Endothelial cell of umbilical vein (primary cell): ENCODE results near the gene LAIR2. TPM values are rescaled to one million over a fixed set of nuclear protein-coding genes. Genes with fewer than 3 reads are reported as not detected.

Experiments used
- BruUV-seq: library from RNA; stranded (reverse); fragments of 400-500 nt; replicated peaks from 2 replicates; lab custom pipeline; 2021; lab: Mats Ljungman, UMichigan
- CTCF ChIA-PET: fragments of 300-600, 350-600 bp; sonication (Branson Sonifier 250); formaldehyde crosslinking; loops from one replicate; lab custom pipeline; 2021; ENCODE audit warnings: antibody characterized with exemption, inconsistent platforms; lab: Charles Lee
- POLR2A ChIA-PET: fragments of 300-600, 350-600 bp; sonication (Branson Sonifier 250); formaldehyde crosslinking; loops from one replicate; lab custom pipeline; 2021; ENCODE audit warnings: antibody characterized with exemption, inconsistent platforms; lab: Charles Lee
- DNase-seq: peaks from one replicate; pipeline ENCODE4 v3.0.0-alpha.2; 2011; ENCODE audit warnings: low read depth, low spot score
- FAIRE-seq: peaks from 2 replicates; lab custom pipeline; 2011; peaks lifted over from hg19 to GRCh38; lab: Jason Lieb, UNC
- H2AFZ ChIP-seq: 2 replicates; pipeline ENCODE4 v1.6.0; 2012; ENCODE audit warnings: low read depth, low read length, control low read depth, inconsistent platforms
- H3K27ac ChIP-seq: 2 replicates; pipeline ENCODE4 v1.5.1; 2011; ENCODE audit warnings: low read depth, mild to moderate bottlenecking, control low read depth, low read length, moderate library complexity; ENCODE audit not compliant: insufficient read depth
- H3K27me3 ChIP-seq, 2 experiments: 2 replicates each; pipeline versions ENCODE4 v1.6.0 to v1.6.1; 2011; ENCODE audit warnings: low read length in 2 of 2, mixed read lengths in 1 of 2; ENCODE audit not compliant: control insufficient read depth in 2 of 2, insufficient read depth in 2 of 2
- H3K36me3 ChIP-seq, 2 experiments: 2 replicates in 1 of 2; 3 replicates in 1 of 2; pipeline ENCODE4 v1.5.1; 2011; ENCODE audit warnings: low read length in 2 of 2, mild to moderate bottlenecking in 1 of 2, moderate library complexity in 1 of 2; ENCODE audit not compliant: control insufficient read depth in 2 of 2, insufficient read depth in 2 of 2; ENCODE audit errors: extremely low read depth in 1 of 2
- H3K4me1 ChIP-seq: 3 replicates; pipeline ENCODE4 v1.5.1; 2011; ENCODE audit warnings: mild to moderate bottlenecking, low read length; ENCODE audit not compliant: control insufficient read depth, insufficient read depth; ENCODE audit errors: extremely low read depth
- H3K4me2 ChIP-seq: 2 replicates; pipeline ENCODE4 v1.6.1; 2011; ENCODE audit warnings: low read length, control low read depth, mixed read lengths; ENCODE audit not compliant: insufficient read depth
- H3K4me3 ChIP-seq, 3 experiments: fragments of 200-600 bp in 1 of 3; sonication (generic), shearing (Covaris generic) in 1 of 3; replicated peaks in 1 of 3; 2 replicates each; pipeline ENCODE4 v1.5.1; 2011 to 2016; ENCODE audit warnings: control low read depth in 3 of 3, low read length in 3 of 3, mild to moderate bottlenecking in 2 of 3, inconsistent platforms in 1 of 3, low read depth in 1 of 3, moderate library complexity in 1 of 3; ENCODE audit not compliant: insufficient read depth in 1 of 3
- H3K79me2 ChIP-seq: 2 replicates; pipeline ENCODE4 v1.6.0; 2012; ENCODE audit warnings: low read length, inconsistent platforms; ENCODE audit not compliant: control insufficient read depth, insufficient read depth
- H3K9ac ChIP-seq: replicated peaks from 2 replicates; pipeline ENCODE3; 2011; ENCODE audit warnings: low read length, control low read depth; ENCODE audit not compliant: insufficient read depth; ENCODE audit errors: extremely low read depth
- H3K9me1 ChIP-seq: replicated peaks from 3 replicates; pipeline ENCODE4 v1.6.0; 2011; ENCODE audit warnings: mild to moderate bottlenecking, low read length; ENCODE audit not compliant: control insufficient read depth, insufficient read depth; ENCODE audit errors: extremely low read depth
- H3K9me3 ChIP-seq: replicated peaks from 2 replicates; pipeline ENCODE4 v1.5.1; 2012; ENCODE audit warnings: low read length, inconsistent platforms; ENCODE audit not compliant: control insufficient read depth, insufficient read depth
- H4K20me1 ChIP-seq: replicated peaks from 2 replicates; pipeline ENCODE3; 2011; ENCODE audit warnings: mild to moderate bottlenecking, low read length; ENCODE audit not compliant: control insufficient read depth, insufficient read depth; ENCODE audit errors: extremely low read depth
- EZH2 ChIP-seq: IDR thresholded peaks from 2 replicates; pipeline ENCODE4 v1.6.1; 2012; ENCODE audit warnings: borderline replicate concordance, low read depth, mild to moderate bottlenecking, moderate library complexity, low read length, inconsistent platforms; ENCODE audit not compliant: severe bottlenecking
- FOS ChIP-seq: IDR thresholded peaks from 2 replicates; pipeline ENCODE4 v1.6.1; 2011; ENCODE audit warnings: mild to moderate bottlenecking, low read length, moderate library complexity, borderline replicate concordance; ENCODE audit not compliant: insufficient read depth
- GATA2 ChIP-seq: IDR thresholded peaks from 2 replicates; pipeline ENCODE4 v1.7.0; 2011; ENCODE audit warnings: low read depth, mild to moderate bottlenecking, moderate library complexity, mixed read lengths, low read length; ENCODE audit not compliant: insufficient read length, insufficient read depth
- JUN ChIP-seq: IDR thresholded peaks from 2 replicates; pipeline ENCODE4 v1.6.1; 2011; ENCODE audit warnings: borderline replicate concordance, low read depth; ENCODE audit not compliant: insufficient read length, insufficient read depth
- MYC ChIP-seq: IDR thresholded peaks from one replicate; pipeline ENCODE4 v1.6.1; 2011; ENCODE audit warnings: mild to moderate bottlenecking, low read depth, low read length
- POLR2A ChIP-seq: IDR thresholded peaks from 2 replicates; pipeline ENCODE4 v1.6.1; 2012; ENCODE audit warnings: low read depth, mild to moderate bottlenecking, control low read depth, low read length
- POLR2AphosphoS5 ChIP-seq: IDR thresholded peaks from 2 replicates; pipeline ENCODE4 v1.6.1; 2012; ENCODE audit warnings: low read depth, mild to moderate bottlenecking, control low read depth, low read length, moderate library complexity; ENCODE audit not compliant: insufficient read depth
- dilution Hi-C: fragments of 300-500 bp; cut with MboI; formaldehyde crosslinking; loops from one replicate; pipeline ENCODE4 v1.15.0; 2019; ENCODE audit warnings: low sequenced_read_pairs; ENCODE audit not compliant: extremely low pct_ligation_motif_present
- intact Hi-C: fragments of 100-400 bp; cut with micrococcal nuclease; formaldehyde crosslinking; loops from one replicate; pipeline ENCODE4 v1.10.0; 2022
- polyA plus RNA-seq, 4 experiments: library from polyadenylated mRNA; depleted of rRNA in 3 of 4; stranded (reverse) in 3 of 4; unstranded in 1 of 4; fragments of >200 nt; gene quantifications; 2 replicates each; pipeline versions ENCODE4 v1.2.1 to v1.2.3, GENCODE V29; 2011 to 2012; ENCODE audit warnings: missing spikeins in 1 of 4
- total RNA-seq: library from RNA; stranded (reverse); gene quantifications from 2 replicates; pipeline ENCODE4 v1.2.3, GENCODE V29; 2021
- TF ChIP-seq, protein P1 (sequence below), 2 donors: IDR thresholded peaks; 1 replicate in 1 of 2; 2 replicates in 1 of 2; pipeline ENCODE4 v1.5.1; 2011; ENCODE audit warnings: low read length in 2 of 2, mild to moderate bottlenecking in 2 of 2, moderate library complexity in 2 of 2, control low read depth in 1 of 2, inconsistent platforms in 1 of 2, low read depth in 1 of 2; ENCODE audit not compliant: insufficient read depth in 1 of 2; ENCODE audit errors: extremely low read depth in 1 of 2
- TF ChIP-seq, protein P2 (sequence below): IDR thresholded peaks from 2 replicates; pipeline ENCODE4 v1.6.1; 2011; ENCODE audit not compliant: insufficient read depth, insufficient read length

The LAIR2 gene
- total and polyA plus RNA-seq, 2 donors (not counting 3 experiments of a cell fraction or from before 2014, with no cell fraction given), result not detected

DNA sequence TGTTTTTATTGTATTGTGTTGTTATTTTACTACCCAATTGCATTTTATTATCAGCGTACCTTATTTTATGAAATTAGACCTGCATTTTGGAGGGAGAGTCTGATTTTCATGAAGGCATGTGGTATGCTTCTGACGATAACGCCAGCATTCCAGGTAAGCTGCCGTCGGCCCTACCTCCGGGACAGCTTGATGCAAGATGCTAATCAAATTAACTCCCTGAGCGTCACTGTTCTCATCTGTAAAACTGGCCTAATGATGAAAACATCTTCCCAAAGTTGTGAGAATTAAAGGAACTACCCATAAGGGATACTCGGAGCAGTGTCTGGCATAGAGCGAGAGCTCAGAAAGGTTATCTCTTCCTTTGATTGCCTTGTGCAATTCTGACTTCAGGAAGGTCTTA lies 12.9 kb upstream of the LAIR2 start:
- no peak overlapping the region for H2AFZ ChIP-seq
- H3K9ac ChIP-seq, result no peak overlapping the region
- H3K36me3 ChIP-seq, result no peaks in the 10 kb centered on the region
- no peak overlapping the region for H3K27ac ChIP-seq
- no peak overlapping the region for H3K4me3 ChIP-seq
- H3K79me2 ChIP-seq, result no peaks in the 10 kb centered on the region
- FAIRE-seq (no peak), DNase-seq (no peak)
- dilution Hi-C loops (no loop called here), intact Hi-C loops (no loop called here)
- no peaks in the 10 kb centered on the region for H3K9me1 ChIP-seq
- POLR2A ChIA-PET, result no interaction called here
- no peaks in the 10 kb centered on the region for H3K27me3 ChIP-seq
- TF ChIP-seq, protein P1, sequence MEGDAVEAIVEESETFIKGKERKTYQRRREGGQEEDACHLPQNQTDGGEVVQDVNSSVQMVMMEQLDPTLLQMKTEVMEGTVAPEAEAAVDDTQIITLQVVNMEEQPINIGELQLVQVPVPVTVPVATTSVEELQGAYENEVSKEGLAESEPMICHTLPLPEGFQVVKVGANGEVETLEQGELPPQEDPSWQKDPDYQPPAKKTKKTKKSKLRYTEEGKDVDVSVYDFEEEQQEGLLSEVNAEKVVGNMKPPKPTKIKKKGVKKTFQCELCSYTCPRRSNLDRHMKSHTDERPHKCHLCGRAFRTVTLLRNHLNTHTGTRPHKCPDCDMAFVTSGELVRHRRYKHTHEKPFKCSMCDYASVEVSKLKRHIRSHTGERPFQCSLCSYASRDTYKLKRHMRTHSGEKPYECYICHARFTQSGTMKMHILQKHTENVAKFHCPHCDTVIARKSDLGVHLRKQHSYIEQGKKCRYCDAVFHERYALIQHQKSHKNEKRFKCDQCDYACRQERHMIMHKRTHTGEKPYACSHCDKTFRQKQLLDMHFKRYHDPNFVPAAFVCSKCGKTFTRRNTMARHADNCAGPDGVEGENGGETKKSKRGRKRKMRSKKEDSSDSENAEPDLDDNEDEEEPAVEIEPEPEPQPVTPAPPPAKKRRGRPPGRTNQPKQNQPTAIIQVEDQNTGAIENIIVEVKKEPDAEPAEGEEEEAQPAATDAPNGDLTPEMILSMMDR (IDR thresholded peaks at IDR 0.05; ENCODE audit: extremely low read depth in 1 of 2, insufficient read depth in 1 of 2, low read depth in 1 of 2, low read length in 2 of 2), result no peak
- TF ChIP-seq, protein P2, sequence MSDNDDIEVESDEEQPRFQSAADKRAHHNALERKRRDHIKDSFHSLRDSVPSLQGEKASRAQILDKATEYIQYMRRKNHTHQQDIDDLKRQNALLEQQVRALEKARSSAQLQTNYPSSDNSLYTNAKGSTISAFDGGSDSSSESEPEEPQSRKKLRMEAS, result no peak
- TF ChIP-seq POLR2AphosphoS5 (no peak), GATA2 (no peak), POLR2A (no peak), FOS (no peak), EZH2 (no peak), MYC (no peak), JUN (no peak)
- no peaks in the 10 kb centered on the region for H3K4me1 ChIP-seq
- H3K4me2 ChIP-seq, result no peak overlapping the region
- no peaks in the 10 kb centered on the region for H4K20me1 ChIP-seq
- BruUV-seq, result no TSS peak
- no peaks in the 10 kb centered on the region for H3K9me3 ChIP-seq
- CTCF ChIA-PET, result no interaction called here
